ENCODE results near the gene GALNT16.
"Not testable (repeated sequence)": the region's sequence is repeated elsewhere in the genome, so short reads cannot be mapped to it uniquely, and the experiment has no call there.

The GALNT16 gene

DNA sequence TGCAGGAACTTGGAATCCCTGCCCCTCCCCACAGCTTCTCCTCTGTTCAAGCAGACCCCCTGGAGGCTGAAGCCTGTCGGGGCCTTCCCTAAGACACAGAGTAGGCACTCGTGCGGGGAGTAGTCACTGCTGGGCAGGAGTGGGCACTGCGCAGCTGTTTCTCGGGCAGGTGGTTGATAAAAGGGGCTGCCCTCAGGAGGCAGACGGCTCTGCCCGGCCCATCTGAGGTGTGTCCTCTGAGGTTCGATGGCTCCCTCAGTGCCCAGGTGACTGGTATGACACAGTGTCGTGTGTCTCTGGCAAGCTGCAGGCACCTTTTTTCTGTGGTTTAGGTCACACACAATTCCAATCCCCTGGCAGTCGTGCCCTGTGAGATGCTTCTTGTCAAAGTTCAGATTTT lies 10.1 kb downstream of the GALNT16 start:
- DNase-seq (ENCODE audit: low read depth): no peak
- TF ChIP-seq, protein P1, sequence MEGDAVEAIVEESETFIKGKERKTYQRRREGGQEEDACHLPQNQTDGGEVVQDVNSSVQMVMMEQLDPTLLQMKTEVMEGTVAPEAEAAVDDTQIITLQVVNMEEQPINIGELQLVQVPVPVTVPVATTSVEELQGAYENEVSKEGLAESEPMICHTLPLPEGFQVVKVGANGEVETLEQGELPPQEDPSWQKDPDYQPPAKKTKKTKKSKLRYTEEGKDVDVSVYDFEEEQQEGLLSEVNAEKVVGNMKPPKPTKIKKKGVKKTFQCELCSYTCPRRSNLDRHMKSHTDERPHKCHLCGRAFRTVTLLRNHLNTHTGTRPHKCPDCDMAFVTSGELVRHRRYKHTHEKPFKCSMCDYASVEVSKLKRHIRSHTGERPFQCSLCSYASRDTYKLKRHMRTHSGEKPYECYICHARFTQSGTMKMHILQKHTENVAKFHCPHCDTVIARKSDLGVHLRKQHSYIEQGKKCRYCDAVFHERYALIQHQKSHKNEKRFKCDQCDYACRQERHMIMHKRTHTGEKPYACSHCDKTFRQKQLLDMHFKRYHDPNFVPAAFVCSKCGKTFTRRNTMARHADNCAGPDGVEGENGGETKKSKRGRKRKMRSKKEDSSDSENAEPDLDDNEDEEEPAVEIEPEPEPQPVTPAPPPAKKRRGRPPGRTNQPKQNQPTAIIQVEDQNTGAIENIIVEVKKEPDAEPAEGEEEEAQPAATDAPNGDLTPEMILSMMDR (IDR thresholded peaks at IDR 0.05; ENCODE audit: low read length, missing control alignments): no peak
- no peak overlapping the region for H3K4me3 ChIP-seq (replicated peaks; ENCODE audit: low read depth, low read length)

DNA sequence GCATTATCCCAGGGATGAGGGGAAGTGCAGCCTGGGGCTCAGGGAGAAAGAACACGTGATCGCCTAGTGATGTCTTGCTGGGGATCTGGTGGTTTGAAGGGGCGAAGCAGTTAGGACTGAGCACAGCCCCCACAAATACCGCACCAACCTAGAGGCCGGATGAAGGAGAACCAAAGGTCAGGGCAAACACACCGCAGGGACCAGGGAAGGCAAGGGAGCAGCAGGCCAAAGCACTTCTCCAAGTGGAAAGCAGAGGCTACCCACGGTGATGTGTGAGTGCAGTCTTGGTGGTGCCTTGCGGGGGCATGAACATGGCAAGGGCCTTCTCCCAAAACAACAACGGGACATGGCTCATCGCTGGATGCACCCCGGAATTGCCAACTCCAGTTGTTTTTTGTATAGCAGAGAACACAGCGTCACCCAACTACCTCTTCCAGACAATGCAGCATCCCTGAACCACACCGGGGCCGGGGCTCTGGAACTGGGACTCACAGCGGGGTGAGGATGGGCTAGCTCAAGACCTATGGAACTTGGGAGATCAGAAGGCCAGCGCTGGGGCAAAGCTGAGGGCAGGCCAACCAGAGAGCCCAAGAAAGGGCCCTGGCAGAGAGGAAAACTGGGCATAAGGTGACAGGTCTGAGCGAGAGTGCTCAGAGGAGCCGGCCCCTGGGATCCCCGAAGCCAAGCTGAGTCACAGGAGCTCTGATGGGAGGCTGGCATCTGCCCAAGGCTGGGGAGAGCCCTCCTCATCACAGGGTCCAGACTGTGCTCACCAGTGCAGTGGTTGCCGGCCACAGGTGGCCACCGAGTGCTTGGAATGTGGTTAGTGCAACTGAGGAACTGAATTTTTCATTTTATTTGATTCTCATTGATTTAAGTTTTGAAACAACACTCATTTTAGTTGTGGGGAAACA lies 11.1 kb downstream of the GALNT16 start:
- TF ChIP-seq, protein P1 (IDR thresholded peaks at IDR 0.05; ENCODE audit: low read length, missing control alignments): no peak
- no peak for DNase-seq (ENCODE audit: low read depth)
- no peak overlapping the region for H3K4me3 ChIP-seq (replicated peaks; ENCODE audit: low read depth, low read length)

DNA sequence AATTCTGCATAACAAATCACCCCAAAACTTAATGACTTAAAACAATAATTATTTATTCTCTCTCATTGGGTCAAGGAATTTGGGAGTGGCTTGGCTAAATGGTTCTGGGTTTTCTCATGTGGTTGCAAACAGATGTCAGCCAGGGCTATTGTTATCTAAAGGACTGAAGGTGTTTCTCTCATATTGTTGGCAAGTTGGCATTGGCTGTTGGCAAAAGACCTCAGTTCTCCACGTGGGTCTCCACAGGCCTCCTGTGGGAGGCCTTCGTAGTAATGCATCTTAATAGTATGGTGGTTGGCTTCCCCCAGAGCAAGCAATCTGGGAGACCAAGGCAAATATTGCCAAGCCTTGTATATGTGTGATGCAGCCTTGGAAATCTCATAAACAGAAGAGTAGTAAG lies 14.4 kb downstream of the GALNT16 start:
- DNase-seq (ENCODE audit: low read depth): no peak
- TF ChIP-seq, protein P1 (IDR thresholded peaks at IDR 0.05; ENCODE audit: low read length, missing control alignments): no peak
- no peak overlapping the region for H3K4me3 ChIP-seq (replicated peaks; ENCODE audit: low read depth, low read length)

DNA sequence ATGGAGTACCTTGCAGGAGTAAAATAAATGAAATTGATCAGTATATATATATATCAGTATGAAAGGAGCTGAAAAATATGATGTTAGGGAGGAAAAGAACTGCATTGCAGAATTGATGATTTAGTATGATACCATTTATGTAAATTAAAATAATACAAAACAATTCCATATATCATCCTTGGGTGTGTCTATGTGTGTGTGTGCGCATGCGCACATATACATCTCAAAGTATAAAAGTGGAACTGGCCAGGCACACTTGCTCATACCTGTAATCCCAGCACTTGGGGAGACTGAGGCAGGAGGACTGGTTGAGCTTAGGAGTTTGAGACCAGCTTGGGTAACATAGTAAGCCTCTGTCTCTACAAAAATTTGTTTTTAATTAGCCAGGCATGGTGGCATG lies 15.4 kb downstream of the GALNT16 start:
- TF ChIP-seq, protein P1 (IDR thresholded peaks at IDR 0.05; ENCODE audit: low read length, missing control alignments): no peak
- no peak overlapping the region for H3K4me3 ChIP-seq (replicated peaks; ENCODE audit: low read depth, low read length)
- no peak for DNase-seq (ENCODE audit: low read depth)

DNA sequence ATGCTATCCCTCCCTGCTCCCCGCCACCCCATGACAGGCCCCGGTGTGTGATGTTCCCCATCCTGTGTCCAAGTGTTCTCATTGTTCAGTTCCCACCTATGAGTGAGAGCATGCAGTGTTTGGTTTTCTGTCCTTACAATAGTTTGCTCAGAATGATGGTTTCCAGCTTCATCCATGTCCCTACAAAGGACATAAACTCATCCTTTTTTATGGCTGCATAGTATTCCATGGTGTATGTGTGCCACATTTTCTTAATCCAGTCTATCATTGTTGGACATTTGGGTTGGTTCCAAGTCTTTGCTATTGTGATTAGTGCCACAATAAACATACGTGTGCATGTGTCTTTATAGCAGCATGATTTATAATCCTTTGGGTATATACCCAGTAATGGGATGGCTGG lies 17.4 kb downstream of the GALNT16 start:
- DNase-seq (ENCODE audit: low read depth); H3K4me3 ChIP-seq (replicated peaks; ENCODE audit: low read depth, low read length): not testable (repeated sequence)

DNA sequence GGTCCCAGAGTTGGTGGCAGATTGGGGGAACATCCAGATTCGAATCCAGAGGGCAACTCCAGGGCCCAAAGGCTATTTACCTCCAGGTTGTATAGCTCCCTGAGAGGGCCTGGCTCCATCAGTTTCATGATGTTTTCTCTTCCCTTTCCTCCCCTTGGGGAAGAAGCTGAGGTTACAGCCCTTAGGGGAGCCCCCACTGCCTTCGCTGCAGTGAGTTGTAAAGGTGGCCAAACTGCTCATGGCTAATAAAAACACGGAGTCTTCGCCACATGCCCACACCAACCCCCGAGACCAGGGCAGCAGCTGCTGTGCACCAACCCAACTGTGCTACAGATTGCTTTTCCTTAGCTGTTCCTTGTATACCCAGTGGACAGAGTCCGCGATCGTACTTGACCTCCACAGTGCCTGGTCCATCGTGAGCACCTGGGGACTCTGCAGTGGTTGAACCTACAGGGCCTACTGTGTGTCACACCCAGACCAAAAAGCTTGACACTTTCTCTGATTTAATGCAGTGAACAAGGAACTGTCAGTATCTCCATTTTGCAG lies 20.9 kb downstream of the GALNT16 start:
- H3K4me3 ChIP-seq (replicated peaks; ENCODE audit: low read depth, low read length): no peak overlapping the region
- TF ChIP-seq, protein P1 (IDR thresholded peaks at IDR 0.05; ENCODE audit: low read length, missing control alignments): no peak
- DNase-seq (ENCODE audit: low read depth): no peak

DNA sequence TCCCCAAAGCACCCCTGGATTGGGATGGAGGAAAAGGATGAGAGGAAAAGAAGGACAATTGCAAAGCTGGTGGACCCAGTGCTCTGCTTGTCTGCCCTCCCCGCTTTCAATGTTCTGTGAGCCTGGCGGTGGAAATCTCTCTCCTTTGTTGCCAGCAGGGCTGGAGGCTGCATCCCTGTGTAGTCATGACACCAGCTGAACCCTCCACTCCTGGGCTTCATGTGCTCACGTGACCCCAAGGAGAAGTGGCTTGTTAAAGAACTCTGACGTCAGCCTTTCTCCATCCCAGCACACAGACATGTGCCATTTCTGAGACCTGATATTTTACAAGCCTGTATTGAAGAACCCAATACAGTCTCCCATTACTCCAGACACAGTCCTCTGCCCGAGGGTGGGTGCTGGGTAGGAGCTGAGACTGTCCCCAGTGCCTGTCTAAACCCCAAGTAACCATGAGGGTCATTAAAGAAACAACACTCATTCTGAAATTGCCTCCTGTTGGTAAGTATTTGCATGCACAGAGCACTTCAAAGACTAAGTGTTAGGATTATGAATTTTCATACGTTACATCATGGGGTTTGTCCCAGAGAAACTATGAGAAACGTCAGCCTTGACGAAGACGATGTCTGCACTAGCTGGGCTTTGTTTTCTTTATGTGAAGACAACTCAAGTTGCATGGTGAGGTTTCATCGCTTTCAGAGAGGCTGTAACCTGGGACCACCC lies 21.7 kb downstream of the GALNT16 start:
- no peak for DNase-seq (ENCODE audit: low read depth)
- TF ChIP-seq, protein P1 (IDR thresholded peaks at IDR 0.05; ENCODE audit: low read length, missing control alignments): no peak

More for the DNA sequence above, 21.7 kb downstream of the GALNT16 start:
- no peak overlapping the region for H3K4me3 ChIP-seq (replicated peaks; ENCODE audit: low read depth, low read length)

All from fibroblast of pulmonary artery (primary cell).